Psoas muscle (tissue), 7 donors: Measurements from ENCODE around the gene GPER1. TPM values are rescaled to one million over a fixed set of nuclear protein-coding genes. Genes with fewer than 3 reads are reported as not detected.

Source experiments
- polyA plus RNA-seq, 3 donors: library from polyadenylated mRNA; stranded (reverse); fragments of 200-250 nt; gene quantifications; one replicate each; pipeline ENCODE4 v1.2.3, GENCODE V29; 2013
- total RNA-seq, 4 donors: library from RNA; stranded (reverse); fragmentation: NEBNext Ultra II Directional in 2 of 4; extraction: Animal tissue kit (Norgen Biotek cat#: 25700) in 2 of 4; gene quantifications; one replicate each; pipeline versions ENCODE4 v1.2.1 to v1.2.4, GENCODE V29; 2021 to 2023
- donor health status: healthy with polysubstance abuse.
- donor health status: DM: no; HTN: no; CAD: no; lungs with moderate emphysema.
- donor health status: Bipolar disorder and iron deficiency.
- donor health status: healthy.
- donor health status: DM: no; HTN: no; CAD: no.
- donor health status: DM: no; HTN: no; CAD: no.
- donor health status: DM: yes; HTN: yes; CAD: no.

GPER1 gene
- total and polyA plus RNA-seq, 7 donors: 0.90 to 3.1 (median 1.4) TPM

Other genes with a start within 250 kb of the GPER1 start
- 10 to 100 TPM; 27.3 to 42.3 (median 29.1) TPM for gene GET4, start 211.6 kb upstream of the GPER1 start, total RNA-seq
- 10 to 100 TPM; 36.8 to 51.1 (median 48.3) TPM for gene GET4, start 211.6 kb upstream of the GPER1 start, polyA plus RNA-seq
- 1 to 10 TPM in 3 of 4 donors, under 1 TPM in 1; 0.88 to 1.4 (median 1.2) TPM for gene ADAP1, start 133.4 kb upstream of the GPER1 start, total RNA-seq
- under 1 TPM; 0.18 to 0.56 (median 0.56) TPM for gene ADAP1, start 133.4 kb upstream of the GPER1 start, polyA plus RNA-seq
- 1 to 10 TPM; 4.5 to 7.9 (median 6.9) TPM for gene COX19, start 112.6 kb upstream of the GPER1 start, total RNA-seq
- gene COX19, start 112.6 kb upstream of the GPER1 start, polyA plus RNA-seq: 10 to 100 TPM in 2 of 3 donors, 1 to 10 TPM in 1; 5.6 to 12.2 (median 11.3) TPM
- not detected for gene CYP2W1, start 104.9 kb upstream of the GPER1 start, total RNA-seq
- gene CYP2W1, start 104.9 kb upstream of the GPER1 start, polyA plus RNA-seq: not detected
- 10 to 100 TPM in 1 of 4 donors, 1 to 10 TPM in 3; 5.0 to 12.1 (median 7.5) TPM for gene GPR146, start 43.6 kb upstream of the GPER1 start, total RNA-seq
- gene GPR146, start 43.6 kb upstream of the GPER1 start, polyA plus RNA-seq: 10 to 100 TPM in 1 of 3 donors, 1 to 10 TPM in 2; 9.4 to 14.0 (median 9.9) TPM
- gene ZFAND2A, start 72.1 kb downstream of the GPER1 start, total RNA-seq: 10 to 100 TPM in 1 of 4 donors, 1 to 10 TPM in 3; 5.7 to 18.4 (median 8.9) TPM
- gene ZFAND2A, start 72.1 kb downstream of the GPER1 start, polyA plus RNA-seq: 10 to 100 TPM; 27.4 to 61.1 (median 57.2) TPM
- gene UNCX, start 144.8 kb downstream of the GPER1 start, total RNA-seq: not detected
- not detected for gene UNCX, start 144.8 kb downstream of the GPER1 start, polyA plus RNA-seq